Nephron (organoid): ENCODE data around the gene MRPL49.

ENCODE experiments used
- H3K27ac Mint-ChIP-seq, 3 experiments: 2 replicates each; pipeline ENCODE4 v1.8.0; 2020; ENCODE audit warnings: mixed read lengths in 3 of 3, mild to moderate bottlenecking in 2 of 3, moderate library complexity in 1 of 3
- H3K27me3 Mint-ChIP-seq: 2 replicates; pipeline ENCODE4 v1.8.0; 2021; ENCODE audit warnings: low read depth, mild to moderate bottlenecking, moderate library complexity, mixed read lengths
- H3K36me3 Mint-ChIP-seq: 2 replicates; pipeline ENCODE4 v1.8.0; 2020; ENCODE audit warnings: low read depth, mixed read lengths
- H3K4me1 Mint-ChIP-seq: 2 replicates; pipeline ENCODE4 v1.8.0; 2020; ENCODE audit warnings: mixed read lengths
- H3K4me3 Mint-ChIP-seq, 3 experiments: 2 replicates each; pipeline ENCODE4 v1.8.0; 2020; ENCODE audit warnings: mild to moderate bottlenecking in 3 of 3, mixed read lengths in 3 of 3, moderate library complexity in 2 of 3
- H3K9me3 Mint-ChIP-seq: 2 replicates; pipeline ENCODE4 v1.8.0; 2020; ENCODE audit warnings: mixed read lengths
- CTCF ChIP-seq, 3 experiments: fragments of 200-600 bp; sonication (generic); IDR thresholded peaks; one replicate each; pipeline ENCODE4 v1.5.0; 2021; ENCODE audit warnings: antibody characterized with exemption in 3 of 3; ENCODE audit not compliant: unreplicated experiment in 3 of 3

The MRPL49 gene

GRCh38 chr11:65111159-65111743, 10.9 kb upstream of the MRPL49 start:
- no peaks in the 10 kb centered on the region for H3K9me3 Mint-ChIP-seq
- peak overlapping the region; percentile 96 to 99 (median 97) for H3K4me3 Mint-ChIP-seq
- peak overlapping the region in 1 of 3 experiments; percentile 77 for H3K27ac Mint-ChIP-seq
- no peaks in the 10 kb centered on the region for H3K27me3 Mint-ChIP-seq
- H3K36me3 Mint-ChIP-seq, result peaks cover 4% of the 10 kb centered on the region
- peaks cover 13% of the 10 kb centered on the region for H3K4me1 Mint-ChIP-seq
- no peak for TF ChIP-seq CTCF (IDR thresholded peaks at IDR 0.05; ENCODE audit: unreplicated experiment in 3 of 3)

GRCh38 chr11:65111744-65112545, 10.2 kb upstream of the MRPL49 start, which contains the start of gene TM7SF2:
TSS of gene TM7SF2 (plus strand) at chr11:65111872. CDS start at chr11:65112016, 144 bp downstream.
- H3K9me3 Mint-ChIP-seq, result no peaks in the 10 kb centered on the region
- no peaks in the 10 kb centered on the region for H3K36me3 Mint-ChIP-seq
- peak within 1 kb of the TSS; percentile 77 to 97 (median 91) for H3K27ac Mint-ChIP-seq
- H3K4me1 Mint-ChIP-seq, result peaks cover 13% of the 10 kb centered on the region
- H3K27me3 Mint-ChIP-seq, result no peaks in the 10 kb centered on the region
- TF ChIP-seq CTCF (IDR thresholded peaks at IDR 0.05; ENCODE audit: unreplicated experiment in 3 of 3), result no peak
- peak within 1 kb of the TSS; percentile 96 to 99 (median 97) for H3K4me3 Mint-ChIP-seq

- H3K27ac Mint-ChIP-seq, result peak overlapping the region; percentile 91 to 97 (median 91)
- peak; percentile 80 to 94 (median 87) for TF ChIP-seq CTCF (IDR thresholded peaks at IDR 0.05; ENCODE audit: unreplicated experiment in 3 of 3)
- no peaks in the 10 kb centered on the region for H3K27me3 Mint-ChIP-seq
- H3K36me3 Mint-ChIP-seq, result peaks cover under 1% of the 10 kb centered on the region
- peaks cover 17% of the 10 kb centered on the region for H3K4me1 Mint-ChIP-seq
- H3K4me3 Mint-ChIP-seq, result peak overlapping the region; percentile 90 to 99 (median 97)
- no peaks in the 10 kb centered on the region for H3K9me3 Mint-ChIP-seq
These were observed 9.4 kb upstream of the MRPL49 start for GRCh38 chr11:65112546-65113360.

GRCh38 chr11:65113361-65113756, 8.8 kb upstream of the MRPL49 start:
- TF ChIP-seq CTCF (IDR thresholded peaks at IDR 0.05; ENCODE audit: unreplicated experiment in 3 of 3), result no peak
- H3K9me3 Mint-ChIP-seq, result no peaks in the 10 kb centered on the region
- H3K4me3 Mint-ChIP-seq, result peak overlapping the region; percentile 90 to 99 (median 97)
- peaks cover 4% of the 10 kb centered on the region for H3K36me3 Mint-ChIP-seq
- peak overlapping the region; percentile 91 to 97 (median 91) for H3K27ac Mint-ChIP-seq
- no peaks in the 10 kb centered on the region for H3K27me3 Mint-ChIP-seq
- peaks cover 20% of the 10 kb centered on the region for H3K4me1 Mint-ChIP-seq

GRCh38 chr11:65113839-65114238, 8.3 kb upstream of the MRPL49 start:
- TF ChIP-seq CTCF (IDR thresholded peaks at IDR 0.05; ENCODE audit: unreplicated experiment in 3 of 3), result no peak

More at GRCh38 chr11:65113839-65114238, 8.3 kb upstream of the MRPL49 start:
- peaks cover 20% of the 10 kb centered on the region for H3K4me1 Mint-ChIP-seq
- H3K9me3 Mint-ChIP-seq, result no peaks in the 10 kb centered on the region
- H3K27ac Mint-ChIP-seq, result peak overlapping the region; percentile 91 to 97 (median 91)
- H3K4me3 Mint-ChIP-seq, result peak overlapping the region; percentile 90 to 99 (median 97)
- no peaks in the 10 kb centered on the region for H3K27me3 Mint-ChIP-seq
- H3K36me3 Mint-ChIP-seq, result peaks cover 9% of the 10 kb centered on the region
